Type B pancreatic cell (in vitro differentiated cells): ENCODE data around the gene CRACR2A. TPM values are rescaled to one million over a fixed set of nuclear protein-coding genes. Genes with fewer than 3 reads are reported as not detected.

ENCODE experiments used
- DNase-seq: peaks from one replicate; pipeline ENCODE4 v3.0.0; 2021; ENCODE audit warnings: mixed read lengths; ENCODE audit not compliant: unreplicated experiment; ENCODE audit errors: extremely low spot score
- H3K27ac Mint-ChIP-seq: 2 replicates; pipeline ENCODE4 v1.8.0; 2021; ENCODE audit warnings: mild to moderate bottlenecking, mixed read lengths
- H3K27me3 Mint-ChIP-seq: 2 replicates; pipeline ENCODE4 v1.8.0; 2021; ENCODE audit warnings: mixed read lengths
- H3K36me3 Mint-ChIP-seq: 2 replicates; pipeline ENCODE4 v1.8.0; 2021; ENCODE audit warnings: mixed read lengths
- H3K4me1 Mint-ChIP-seq: one replicate; pipeline ENCODE4 v1.8.0; 2021; ENCODE audit warnings: mixed read lengths; ENCODE audit not compliant: unreplicated experiment
- H3K4me3 Mint-ChIP-seq: 2 replicates; pipeline ENCODE4 v1.8.0; 2021; ENCODE audit warnings: mild to moderate bottlenecking, mixed read lengths
- H3K9me3 Mint-ChIP-seq: 2 replicates; pipeline ENCODE4 v1.8.0; 2021; ENCODE audit warnings: mixed read lengths
- total RNA-seq: library from RNA; stranded (reverse); gene quantifications from 2 replicates; pipeline ENCODE4 v1.2.1, GENCODE V29; 2021; ENCODE audit warnings: low replicate concordance
- TF ChIP-seq, protein P1 (sequence below): fragments of 200-600 bp; sonication (generic); conservative IDR thresholded peaks from 2 replicates; pipeline ENCODE4 v1.5.0; 2021; ENCODE audit warnings: antibody characterized with exemption, mild to moderate bottlenecking

The CRACR2A gene
- total RNA-seq, 1 donor from 2014 or later: 1.9 TPM

DNA sequence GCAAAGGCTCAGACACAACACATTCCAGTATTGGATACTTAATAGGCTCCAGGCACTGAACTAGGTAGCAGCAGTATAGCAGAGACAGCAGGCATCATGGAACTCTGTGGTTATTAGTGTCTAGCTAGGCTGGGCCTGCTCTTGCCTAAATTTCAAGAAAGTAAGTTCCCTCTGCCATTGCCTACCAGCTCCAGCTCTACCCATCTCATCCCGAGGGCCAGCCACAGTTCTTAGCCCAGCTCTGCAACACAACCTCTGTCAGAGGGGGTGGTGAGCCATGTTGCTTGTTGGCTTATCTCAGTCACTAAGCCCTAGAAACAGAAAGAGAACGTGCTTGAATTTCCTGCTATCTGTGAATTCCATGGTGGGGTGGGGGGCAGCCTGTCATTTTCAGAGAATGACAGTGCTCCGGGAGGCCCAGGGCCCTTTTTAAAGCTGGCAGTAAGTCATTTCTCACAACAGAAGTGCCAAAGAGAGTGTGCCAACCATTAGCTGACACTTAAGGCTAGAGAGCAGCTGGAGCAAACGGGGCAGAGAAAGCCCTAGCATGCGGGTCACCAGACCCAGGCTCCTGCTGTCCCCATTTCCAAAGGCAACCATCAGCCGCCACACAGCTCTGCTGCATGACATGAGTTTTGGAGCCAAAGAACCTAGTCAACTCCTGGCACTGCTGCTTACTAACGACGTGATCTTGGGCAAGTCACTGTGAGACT lies 156.1 kb downstream of the CRACR2A start:
- Mint-ChIP-seq H3K36me3 (no peaks in the 10 kb centered on the region), H3K27me3 (peaks cover 38% of the 10 kb centered on the region), H3K4me3 (no peak overlapping the region), H3K27ac (peak overlapping the region; percentile 0), H3K4me1 (peaks cover 15% of the 10 kb centered on the region), H3K9me3 (no peaks in the 10 kb centered on the region)
- DNase-seq: no peak
- TF ChIP-seq, protein P1, sequence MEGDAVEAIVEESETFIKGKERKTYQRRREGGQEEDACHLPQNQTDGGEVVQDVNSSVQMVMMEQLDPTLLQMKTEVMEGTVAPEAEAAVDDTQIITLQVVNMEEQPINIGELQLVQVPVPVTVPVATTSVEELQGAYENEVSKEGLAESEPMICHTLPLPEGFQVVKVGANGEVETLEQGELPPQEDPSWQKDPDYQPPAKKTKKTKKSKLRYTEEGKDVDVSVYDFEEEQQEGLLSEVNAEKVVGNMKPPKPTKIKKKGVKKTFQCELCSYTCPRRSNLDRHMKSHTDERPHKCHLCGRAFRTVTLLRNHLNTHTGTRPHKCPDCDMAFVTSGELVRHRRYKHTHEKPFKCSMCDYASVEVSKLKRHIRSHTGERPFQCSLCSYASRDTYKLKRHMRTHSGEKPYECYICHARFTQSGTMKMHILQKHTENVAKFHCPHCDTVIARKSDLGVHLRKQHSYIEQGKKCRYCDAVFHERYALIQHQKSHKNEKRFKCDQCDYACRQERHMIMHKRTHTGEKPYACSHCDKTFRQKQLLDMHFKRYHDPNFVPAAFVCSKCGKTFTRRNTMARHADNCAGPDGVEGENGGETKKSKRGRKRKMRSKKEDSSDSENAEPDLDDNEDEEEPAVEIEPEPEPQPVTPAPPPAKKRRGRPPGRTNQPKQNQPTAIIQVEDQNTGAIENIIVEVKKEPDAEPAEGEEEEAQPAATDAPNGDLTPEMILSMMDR: no peak

DNA sequence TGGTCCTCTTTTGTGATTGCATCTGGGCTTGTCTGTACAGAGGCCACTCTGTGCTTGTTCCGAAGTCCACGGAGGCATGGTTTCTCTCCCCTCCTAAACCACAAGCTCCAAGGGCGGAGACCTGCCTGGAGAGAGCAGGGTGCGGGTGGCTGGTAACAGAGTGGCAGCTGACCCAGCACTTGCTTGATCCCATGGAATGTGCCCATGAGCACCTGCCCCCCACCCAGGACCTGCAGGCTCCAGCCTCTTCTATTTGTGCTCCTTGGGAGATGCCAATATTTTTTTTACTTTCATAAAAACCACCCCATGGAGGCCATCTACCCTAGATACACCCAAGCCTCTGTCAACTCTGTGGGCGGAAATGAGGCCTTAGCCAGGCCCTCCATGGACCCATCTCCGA lies 157.2 kb downstream of the CRACR2A start:
- DNase-seq: no peak
- TF ChIP-seq, protein P1: no peak
- Mint-ChIP-seq H3K4me3 (no peak overlapping the region), H3K4me1 (peaks cover 10% of the 10 kb centered on the region), H3K9me3 (peaks cover 3% of the 10 kb centered on the region), H3K27me3 (peaks cover 32% of the 10 kb centered on the region), H3K36me3 (no peaks in the 10 kb centered on the region), H3K27ac (no peak overlapping the region)

DNA sequence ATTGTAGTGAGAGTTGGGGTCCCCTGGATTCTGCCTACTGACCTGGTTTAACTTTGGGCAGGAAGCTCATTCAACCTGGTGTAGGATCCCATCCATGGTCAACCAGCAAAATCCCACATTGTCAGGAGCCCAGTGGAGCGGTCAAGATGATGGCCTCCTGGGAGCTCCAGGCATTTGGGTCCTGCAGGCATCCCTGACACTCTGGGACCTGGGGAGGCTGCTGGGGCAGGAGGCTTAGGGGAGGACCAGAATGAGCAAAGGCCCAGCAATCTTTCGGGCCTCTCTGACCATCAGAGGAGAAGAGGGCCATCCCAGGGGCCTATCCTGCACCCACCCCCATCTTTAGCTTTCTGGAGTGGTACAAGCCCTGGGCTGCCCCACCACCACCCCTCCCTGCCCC lies 157.9 kb downstream of the CRACR2A start:
- TF ChIP-seq, protein P1: no peak
- H3K4me3 Mint-ChIP-seq: no peak overlapping the region
- H3K4me1 Mint-ChIP-seq: peaks cover 10% of the 10 kb centered on the region
- peaks cover 3% of the 10 kb centered on the region for H3K9me3 Mint-ChIP-seq
- no peak for DNase-seq
- H3K27ac Mint-ChIP-seq: no peak overlapping the region
- peaks cover 30% of the 10 kb centered on the region for H3K27me3 Mint-ChIP-seq
- no peaks in the 10 kb centered on the region for H3K36me3 Mint-ChIP-seq

DNA sequence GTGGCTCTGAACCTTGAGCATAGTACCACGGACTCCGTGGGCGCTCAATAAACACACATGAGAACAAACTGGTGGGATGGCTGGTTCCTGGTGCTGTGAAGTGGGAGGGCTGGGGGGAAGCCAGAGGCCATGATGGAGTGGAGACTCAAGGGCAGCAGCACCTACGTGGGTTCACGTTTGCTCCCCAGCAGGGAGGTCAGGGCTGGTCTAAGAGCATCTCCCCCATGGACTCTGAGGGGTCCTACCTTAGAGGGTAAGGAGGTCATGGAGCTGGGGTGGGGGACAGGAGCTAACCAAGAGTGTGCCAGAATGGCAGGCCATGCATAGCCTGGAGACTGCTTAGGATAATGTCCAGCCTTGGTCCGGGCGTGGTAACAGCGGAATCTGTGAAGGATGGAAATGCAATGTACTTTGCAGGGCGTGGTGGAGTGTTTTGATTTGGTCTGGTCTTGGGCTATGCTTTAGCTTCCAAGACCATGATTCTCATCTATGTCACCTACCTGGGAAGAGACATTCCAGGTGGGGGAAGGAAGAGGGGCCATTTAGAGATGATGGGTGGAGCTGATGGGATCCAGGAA lies 158.9 kb downstream of the CRACR2A start:
- Mint-ChIP-seq H3K27ac (no peak overlapping the region), H3K4me1 (peaks cover 9% of the 10 kb centered on the region), H3K27me3 (peaks cover 34% of the 10 kb centered on the region), H3K9me3 (peaks cover 3% of the 10 kb centered on the region), H3K4me3 (no peak overlapping the region), H3K36me3 (no peaks in the 10 kb centered on the region)
- DNase-seq: no peak
- TF ChIP-seq, protein P1: no peak

DNA sequence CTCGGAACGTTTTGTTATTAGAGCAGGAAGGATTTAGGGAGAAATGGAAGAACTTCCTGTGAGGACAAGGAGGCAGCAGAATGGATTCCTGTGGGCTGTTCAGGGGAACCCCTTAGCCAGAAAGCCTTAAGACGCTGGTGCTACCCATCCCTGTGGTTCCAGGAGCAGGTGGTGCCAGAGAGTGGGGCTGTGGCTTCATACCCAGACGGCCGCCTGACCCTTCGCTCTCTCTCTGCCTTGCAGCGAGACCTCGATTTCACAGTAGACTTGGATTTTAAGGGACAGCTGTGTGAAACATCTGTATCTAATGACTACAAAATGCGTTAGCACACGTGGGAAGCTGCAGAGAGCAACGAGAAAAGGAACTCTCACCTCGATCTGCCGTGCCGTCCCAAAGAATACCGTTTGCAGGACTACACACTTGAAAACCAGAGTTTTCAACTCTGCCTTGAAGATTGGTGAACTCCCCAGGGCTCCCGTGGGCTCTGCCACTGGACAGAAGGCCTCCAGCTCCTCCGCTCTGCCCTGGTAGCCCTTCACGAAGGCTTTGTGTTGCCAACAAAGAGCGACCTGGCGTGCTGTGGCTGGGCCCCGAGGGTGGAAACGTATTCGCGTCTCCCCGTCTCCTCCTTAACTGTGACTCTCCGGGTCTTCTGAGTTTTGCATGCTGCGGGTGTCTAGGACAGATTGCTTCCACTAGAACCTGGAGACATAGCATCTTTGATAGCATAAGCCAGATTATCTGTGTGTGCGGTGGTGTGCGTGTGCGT lies 159.9 kb downstream of the CRACR2A start:
- Mint-ChIP-seq H3K27ac (peak overlapping the region; percentile 17), H3K4me3 (no peak overlapping the region), H3K27me3 (peaks cover 32% of the 10 kb centered on the region), H3K36me3 (no peaks in the 10 kb centered on the region), H3K9me3 (peaks cover 3% of the 10 kb centered on the region), H3K4me1 (no peaks in the 10 kb centered on the region)
- no peak for DNase-seq
- TF ChIP-seq, protein P1: no peak
